Measurements from ENCODE around the gene MYBPC1. TPM values are rescaled to one million over a fixed set of nuclear protein-coding genes. Genes with fewer than 3 reads are reported as not detected.

MYBPC1 gene
- total RNA-seq, 3 donors from 2014 or later: 9.3 to 12.6 (median 10.0) TPM

GRCh38 chr12:101564912-101565311 is 29.9 kb upstream of the MYBPC1 start:
- TF ChIP-seq CTCF (IDR thresholded peaks at IDR 0.05): no peak
- intact Hi-C loops (cut with DNase I, micrococcal nuclease): no loop called here
- ATAC-seq (no peak), DNase-seq (peak in 1 of 3 donors; percentile 14)
- no peaks in the 10 kb centered on the region for H3K4me1 ChIP-seq (ENCODE audit: low read depth)
- H3K36me3 ChIP-seq (ENCODE audit: low read depth): no peaks in the 10 kb centered on the region
- no peaks in the 10 kb centered on the region for H3K9me3 ChIP-seq
- H3K4me3 ChIP-seq: no peak overlapping the region

- no peak for TF ChIP-seq CTCF (IDR thresholded peaks at IDR 0.05)
- DNase-seq (no peak), ATAC-seq (no peak)
- H3K4me3 ChIP-seq: no peak overlapping the region
- no peaks in the 10 kb centered on the region for H3K36me3 ChIP-seq (ENCODE audit: low read depth)
- H3K9me3 ChIP-seq: no peaks in the 10 kb centered on the region
- no peaks in the 10 kb centered on the region for H3K4me1 ChIP-seq (ENCODE audit: low read depth)
- intact Hi-C loops (cut with DNase I, micrococcal nuclease): no loop called here
Measured at GRCh38 chr12:101566318-101566717, 28.5 kb upstream of the MYBPC1 start.

- no peak for DNase-seq
- no peaks in the 10 kb centered on the region for H3K9me3 ChIP-seq
- no peak for ATAC-seq
- intact Hi-C loops (cut with DNase I, micrococcal nuclease): no loop called here
- H3K4me1 ChIP-seq (ENCODE audit: low read depth): no peaks in the 10 kb centered on the region
- TF ChIP-seq CTCF (IDR thresholded peaks at IDR 0.05): no peak
- H3K4me3 ChIP-seq: no peak overlapping the region
- no peaks in the 10 kb centered on the region for H3K36me3 ChIP-seq (ENCODE audit: low read depth)
Measured at GRCh38 chr12:101567918-101568317, 26.9 kb upstream of the MYBPC1 start.

GRCh38 chr12:101570047-101570446 is 24.7 kb upstream of the MYBPC1 start:
- Histone ChIP-seq H3K36me3 (ENCODE audit: low read depth) (no peaks in the 10 kb centered on the region), H3K4me3 (no peak overlapping the region), H3K9me3 (no peaks in the 10 kb centered on the region), H3K4me1 (ENCODE audit: low read depth) (no peaks in the 10 kb centered on the region)
- no peak for TF ChIP-seq CTCF (IDR thresholded peaks at IDR 0.05)
- peak; percentile 76 for ATAC-seq
- DNase-seq: peak in 1 of 3 donors; percentile 12
- intact Hi-C loops (cut with DNase I, micrococcal nuclease): no loop called here

- ATAC-seq: no peak
- no peaks in the 10 kb centered on the region for H3K4me1 ChIP-seq (ENCODE audit: low read depth)
- H3K4me3 ChIP-seq: no peak overlapping the region
- H3K36me3 ChIP-seq (ENCODE audit: low read depth): no peaks in the 10 kb centered on the region
- intact Hi-C loops (cut with DNase I, micrococcal nuclease): no loop called here
- no peak for DNase-seq
- TF ChIP-seq CTCF (IDR thresholded peaks at IDR 0.05): no peak
- no peaks in the 10 kb centered on the region for H3K9me3 ChIP-seq
Measured at GRCh38 chr12:101571105-101571504, 23.7 kb upstream of the MYBPC1 start.

GRCh38 chr12:101573743-101574142 is 21.0 kb upstream of the MYBPC1 start:
- H3K9me3 ChIP-seq: no peaks in the 10 kb centered on the region
- ATAC-seq: no peak
- no peak for DNase-seq
- TF ChIP-seq CTCF (IDR thresholded peaks at IDR 0.05): no peak
- no peaks in the 10 kb centered on the region for H3K36me3 ChIP-seq (ENCODE audit: low read depth)
- no peaks in the 10 kb centered on the region for H3K4me1 ChIP-seq (ENCODE audit: low read depth)
- no peak overlapping the region for H3K4me3 ChIP-seq
- intact Hi-C loops (cut with DNase I, micrococcal nuclease): no loop called here
